Stimulated activated CD4-positive, alpha-beta T cell treated with anti-CD3 and anti-CD28 coated beads, Interleukin-2, amount 100 ng/mL, for 24 hours (primary cell): ENCODE measurements around the gene GGT1.
"Not testable (repeated sequence)": the region's sequence is repeated elsewhere in the genome, so short reads cannot be mapped to it uniquely, and the experiment has no call there.

Experiments used
- DNase-seq, 2 donors: peaks; one replicate each; pipeline ENCODE4 v3.0.0-alpha.2; 2020

GGT1 gene

DNA sequence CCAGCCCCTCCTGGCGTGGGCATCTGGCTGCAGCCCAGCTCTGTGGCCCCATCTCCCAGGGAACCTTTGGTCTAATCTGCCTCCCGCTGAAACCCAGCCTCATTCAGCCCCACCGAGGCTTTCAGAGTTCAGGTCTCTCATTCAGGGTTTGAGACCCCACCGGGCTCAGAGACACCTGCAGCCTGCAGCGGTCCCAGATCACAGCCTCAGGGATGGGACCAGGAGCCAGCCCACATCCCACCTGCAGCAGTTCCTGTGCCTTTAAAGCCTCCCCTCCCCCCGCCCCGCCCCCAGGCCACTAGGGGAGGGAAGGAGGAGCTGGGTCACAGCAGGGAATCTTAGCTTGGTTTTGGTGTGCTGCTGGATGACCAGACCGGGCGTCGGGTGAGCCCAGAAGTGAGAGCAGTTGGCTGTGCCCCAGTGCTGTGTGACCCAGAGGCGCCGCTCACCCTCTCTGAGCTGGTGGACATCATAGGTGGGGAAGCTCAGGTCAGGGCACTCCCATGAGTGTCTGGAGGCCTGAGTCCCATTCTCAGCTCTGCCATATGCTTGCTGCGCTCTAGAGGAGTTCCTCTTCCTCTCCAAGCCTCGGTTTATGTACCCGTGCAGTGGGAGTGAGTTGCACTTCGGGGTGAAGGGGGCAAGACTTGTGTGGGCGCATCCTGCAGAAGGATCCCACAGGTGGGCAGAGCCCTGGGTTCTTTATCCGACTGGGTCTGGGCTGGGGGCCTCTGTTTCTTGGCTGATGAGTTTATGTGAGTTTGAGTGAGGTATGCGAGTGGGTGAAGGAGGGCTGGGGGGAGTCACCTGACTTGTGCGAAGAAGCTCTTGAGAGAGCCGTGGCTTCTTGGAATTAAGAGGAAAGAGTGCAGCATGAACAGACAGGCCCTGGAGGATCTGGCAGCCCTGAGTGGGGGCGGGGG lies at the start of gene GGT1:
Gene GGT1, plus strand, starts transcription at position 347 of the 923 bp plus-strand sequence. CDS start 7,889 bp downstream, outside the sequence.
- not testable (repeated sequence) for DNase-seq

- DNase-seq: no peak
These were observed 49.2 kb upstream of the GGT1 start for GRCh38 chr22:24553597-24554312.

DNA sequence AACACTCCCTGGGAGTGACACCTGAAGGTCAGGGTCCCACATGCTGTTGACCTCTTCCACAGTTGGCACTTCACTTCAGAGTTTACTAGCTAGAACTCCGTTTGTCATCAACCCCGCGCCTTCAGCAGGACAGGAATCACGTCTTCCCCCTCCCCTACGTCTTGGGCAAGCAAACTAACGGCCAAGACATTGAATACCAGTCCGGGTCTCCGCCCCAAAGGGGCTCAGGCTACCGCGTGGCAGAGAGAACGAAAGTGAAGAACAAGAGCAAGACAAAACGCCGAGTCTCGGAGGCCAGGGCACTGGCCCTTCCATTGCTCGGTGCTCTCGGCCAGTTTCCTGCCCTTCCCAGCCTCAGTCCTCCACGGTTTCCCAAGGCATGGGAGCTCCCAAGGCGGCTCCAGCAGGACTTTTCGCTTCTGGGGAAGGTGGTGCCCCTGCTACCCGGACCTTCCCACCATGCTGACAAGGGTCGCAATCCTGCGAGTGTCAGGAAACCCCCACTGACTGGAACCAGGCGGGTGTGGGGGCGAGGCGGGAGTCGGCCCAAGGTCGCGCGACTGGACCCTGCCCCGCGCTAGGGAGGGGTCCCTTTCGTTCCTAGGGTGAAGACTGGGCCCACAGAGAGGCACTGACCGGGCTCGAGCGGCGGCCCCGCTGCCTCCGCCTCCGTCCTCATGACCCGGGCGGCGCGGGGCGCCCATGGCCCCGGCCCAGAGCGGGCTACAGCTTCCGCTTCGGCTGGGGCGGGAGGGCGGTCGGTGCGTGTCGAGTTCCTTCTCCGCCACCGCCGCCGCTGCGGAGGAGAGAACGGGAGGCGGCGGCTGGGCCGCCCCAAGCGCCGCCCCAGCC lies 48.5 kb upstream of the GGT1 start, which contains the start of gene GUCD1:
Gene GUCD1, minus strand, starts transcription at position 826 of the 852 bp plus-strand sequence. Its CDS starts 147 bp downstream, at position 679.
- peak; percentile 35 to 37 for DNase-seq

DNA sequence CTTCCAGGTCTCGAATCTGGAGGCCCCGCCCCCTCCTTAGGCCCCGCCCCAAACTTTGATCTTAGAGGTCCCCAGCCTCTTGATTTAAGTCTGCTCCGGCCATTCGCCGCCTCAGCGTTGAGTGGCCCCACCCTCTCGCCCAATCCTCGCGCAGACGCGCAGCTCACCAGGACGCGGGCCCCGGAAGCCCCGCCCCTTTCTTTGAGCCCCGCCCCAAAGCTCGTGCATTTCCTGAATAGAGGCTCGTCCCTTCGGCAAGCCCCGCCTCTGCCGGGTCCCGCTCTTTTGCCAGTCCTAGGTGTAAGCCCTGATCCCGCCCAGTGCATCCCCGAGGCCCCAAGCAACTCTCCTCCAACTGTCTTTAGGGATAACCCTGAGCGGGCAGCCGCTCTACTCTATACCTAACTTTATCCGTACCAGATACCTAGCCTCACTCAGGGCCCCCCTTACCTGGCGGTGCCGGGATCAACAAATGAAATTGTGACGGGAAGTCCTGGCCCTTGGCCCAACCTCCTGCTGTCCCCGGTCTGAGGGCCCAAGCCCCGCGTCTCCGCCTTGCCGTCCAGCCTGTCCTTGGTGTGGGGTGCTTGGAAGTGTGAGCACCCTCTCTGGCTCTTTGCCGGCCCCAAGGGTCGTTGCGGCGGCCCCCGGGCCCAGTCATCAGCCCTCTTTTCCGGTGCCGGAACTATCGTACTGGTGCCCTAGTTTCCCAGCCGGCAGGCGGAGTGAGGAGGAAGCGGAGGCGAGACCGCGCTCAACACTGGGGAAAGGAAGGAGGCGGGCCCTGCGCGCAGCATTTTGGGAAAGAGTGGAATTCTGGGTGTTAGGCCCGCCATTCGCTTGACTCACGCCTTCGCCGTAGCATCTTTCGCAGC lies 47.6 kb upstream of the GGT1 start, which contains the start of gene SNRPD3:
Gene SNRPD3, plus strand, starts transcription at position 835 of the 875 bp plus-strand sequence. CDS start 1,676 bp downstream, outside the sequence.
- DNase-seq: peak; percentile 100

DNA sequence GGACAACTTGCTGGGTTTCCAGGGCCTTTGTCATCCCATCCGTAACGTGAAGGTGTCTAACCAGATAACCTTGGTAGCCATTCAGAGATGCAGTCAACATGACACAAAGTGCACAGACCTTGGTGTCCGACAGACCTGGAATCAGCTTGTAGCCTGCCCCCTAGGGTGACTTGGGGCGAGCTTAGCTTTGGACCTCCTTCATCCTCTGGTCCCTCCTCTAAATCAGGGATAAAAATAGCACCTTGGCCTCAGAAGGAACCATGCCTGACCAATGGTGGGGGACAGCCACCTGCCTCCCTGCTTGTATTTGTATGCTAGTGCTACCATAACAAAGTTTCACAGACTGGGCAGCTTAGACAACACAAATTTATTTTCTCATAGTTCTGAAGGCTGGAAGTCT lies 43.5 kb upstream of the GGT1 start:
- DNase-seq: no peak

GRCh38 chr22:24563246-24563645 lies 39.7 kb upstream of the GGT1 start:
- DNase-seq: no peak

DNA sequence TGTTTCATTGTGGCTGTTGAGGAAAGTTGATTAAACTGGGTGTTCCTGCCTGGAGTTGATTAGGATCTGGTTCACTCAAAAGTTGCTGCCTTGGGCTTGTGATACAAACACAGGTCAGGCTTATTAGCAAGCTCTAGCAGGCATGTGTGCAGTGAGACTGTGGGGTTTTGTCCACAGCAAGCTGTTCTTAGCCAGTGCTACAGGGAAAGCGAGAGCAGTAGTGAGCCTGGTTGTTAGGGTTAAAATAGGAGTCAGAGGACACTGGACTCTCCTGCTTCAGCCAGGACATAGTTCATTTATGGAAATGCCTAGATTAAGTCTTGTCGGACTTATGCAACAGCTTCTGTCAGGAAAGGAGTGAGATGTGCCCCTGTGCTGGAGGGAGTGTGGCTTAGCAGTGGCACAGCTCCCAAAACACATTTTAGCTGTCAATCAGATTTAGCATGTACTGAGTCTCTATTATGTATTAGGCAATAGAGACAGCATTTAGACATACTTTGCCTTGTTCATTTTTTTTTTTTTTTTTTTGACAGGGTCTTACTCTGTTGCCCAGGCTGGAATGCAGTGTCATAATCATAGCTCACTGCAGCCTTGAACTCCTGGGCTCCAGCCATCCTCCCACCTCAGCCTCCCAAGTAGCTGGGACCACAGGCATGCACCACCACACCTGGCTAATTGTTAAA lies 38.5 kb upstream of the GGT1 start:
- DNase-seq: no peak

DNA sequence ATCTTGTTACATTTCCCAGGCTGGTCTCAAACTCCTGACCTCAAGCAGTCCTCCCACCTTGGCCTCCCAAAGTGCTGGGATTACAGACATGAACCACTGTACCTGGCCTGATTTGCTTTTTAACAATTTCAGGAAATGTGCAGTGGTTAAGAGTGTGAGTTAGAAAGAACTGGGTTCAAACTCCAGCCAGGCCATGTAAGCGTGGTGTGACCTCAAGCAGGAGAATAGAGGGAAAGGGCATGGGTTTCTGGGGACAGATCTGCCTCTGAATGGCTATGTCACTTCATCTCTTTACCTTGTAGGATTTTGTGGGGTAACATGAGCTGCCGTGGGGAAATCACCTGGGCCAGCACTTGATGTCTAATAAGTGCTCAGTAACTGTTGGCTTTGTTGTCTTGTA lies 37.9 kb upstream of the GGT1 start:
- no peak for DNase-seq

GRCh38 chr22:24566899-24567511 lies 36.0 kb upstream of the GGT1 start:
- no peak for DNase-seq

GRCh38 chr22:24567668-24568067 lies 35.3 kb upstream of the GGT1 start:
- no peak for DNase-seq

GRCh38 chr22:24571266-24571665 lies 31.7 kb upstream of the GGT1 start:
- DNase-seq: no peak

- no peak for DNase-seq
These were observed 26.2 kb upstream of the GGT1 start for GRCh38 chr22:24576778-24577177.

- DNase-seq: no peak
These were observed 24.4 kb upstream of the GGT1 start for GRCh38 chr22:24578355-24579257.

GRCh38 chr22:24579258-24579601 lies 23.8 kb upstream of the GGT1 start:
- DNase-seq: no peak

DNA sequence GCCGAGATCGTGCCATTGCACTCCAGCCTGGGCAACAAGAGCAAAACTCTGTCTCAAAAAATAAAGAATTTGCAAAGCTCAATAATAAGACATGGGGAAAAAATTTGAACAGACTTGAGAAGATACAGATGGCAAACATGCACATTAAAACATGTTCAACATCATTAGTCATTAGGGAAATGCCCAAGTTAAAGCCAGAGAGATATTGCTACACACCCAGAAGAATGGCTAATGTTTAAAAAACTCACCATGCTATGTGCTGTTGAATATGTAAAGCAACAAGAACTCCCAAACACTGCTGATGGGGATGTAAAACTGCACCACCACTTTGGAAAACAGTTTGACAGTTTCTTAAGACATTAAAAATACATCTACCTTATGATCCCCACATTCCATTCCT lies 22.7 kb upstream of the GGT1 start:
- no peak for DNase-seq

GRCh38 chr22:24582056-24582814 lies 20.8 kb upstream of the GGT1 start:
- no peak for DNase-seq

DNA sequence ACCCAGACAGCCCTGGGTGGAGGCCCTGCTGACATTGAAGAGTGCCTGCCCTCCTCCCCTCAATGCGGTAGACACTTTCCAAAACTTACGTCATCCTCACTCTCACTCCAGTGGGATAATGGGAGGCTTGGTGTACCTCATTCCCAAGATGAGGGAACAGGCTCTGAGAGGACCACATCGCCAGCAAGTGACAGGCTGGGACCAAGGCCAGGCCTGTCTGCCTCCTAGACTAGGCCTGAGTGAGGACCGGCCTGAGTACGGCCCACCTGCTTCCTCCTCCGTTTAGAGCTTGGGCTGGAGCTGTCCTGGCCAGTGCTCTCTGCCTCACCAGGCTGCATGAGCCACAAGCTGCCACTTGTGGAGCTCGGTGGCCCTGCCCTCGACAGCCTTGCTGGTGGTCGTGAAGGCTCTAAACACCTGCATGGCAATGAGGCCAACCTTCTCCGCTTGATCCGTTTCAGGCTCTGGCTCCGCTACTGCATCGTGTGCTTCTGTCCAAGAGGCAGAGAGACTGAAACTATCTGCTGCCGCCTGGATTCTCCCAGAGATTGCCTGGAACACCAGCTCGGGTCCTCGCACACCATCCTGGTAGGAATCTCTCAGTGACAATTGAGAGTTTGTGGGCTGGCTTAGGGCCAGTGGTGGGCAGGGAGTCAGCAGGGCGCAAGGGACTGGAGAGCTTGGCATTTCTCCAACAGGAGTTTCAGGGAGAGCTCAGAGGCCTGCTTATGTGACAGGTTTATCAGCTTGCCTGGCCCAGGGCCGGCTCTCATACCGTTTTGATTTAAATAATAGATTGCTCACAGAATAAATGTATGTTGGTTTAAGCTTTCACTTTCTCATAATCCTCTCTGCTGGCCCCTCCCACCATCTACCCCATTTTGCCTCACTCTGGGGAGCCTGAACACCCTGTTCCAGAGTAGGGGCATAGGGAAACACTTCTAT lies 19.5 kb upstream of the GGT1 start:
- DNase-seq: no peak
